NCI-H510A treated with DMSO at 0.1 percent for 48 hours (cell line): ENCODE measurements around the gene C4A.
"Not testable (repeated sequence)": the region's sequence is repeated elsewhere in the genome, so short reads cannot be mapped to it uniquely, and the experiment has no call there.

Experiments
- DNase-seq: peaks from one replicate; lab custom pipeline; 2025; lab: John Stamatoyannopoulos, UW

Gene C4A

DNA sequence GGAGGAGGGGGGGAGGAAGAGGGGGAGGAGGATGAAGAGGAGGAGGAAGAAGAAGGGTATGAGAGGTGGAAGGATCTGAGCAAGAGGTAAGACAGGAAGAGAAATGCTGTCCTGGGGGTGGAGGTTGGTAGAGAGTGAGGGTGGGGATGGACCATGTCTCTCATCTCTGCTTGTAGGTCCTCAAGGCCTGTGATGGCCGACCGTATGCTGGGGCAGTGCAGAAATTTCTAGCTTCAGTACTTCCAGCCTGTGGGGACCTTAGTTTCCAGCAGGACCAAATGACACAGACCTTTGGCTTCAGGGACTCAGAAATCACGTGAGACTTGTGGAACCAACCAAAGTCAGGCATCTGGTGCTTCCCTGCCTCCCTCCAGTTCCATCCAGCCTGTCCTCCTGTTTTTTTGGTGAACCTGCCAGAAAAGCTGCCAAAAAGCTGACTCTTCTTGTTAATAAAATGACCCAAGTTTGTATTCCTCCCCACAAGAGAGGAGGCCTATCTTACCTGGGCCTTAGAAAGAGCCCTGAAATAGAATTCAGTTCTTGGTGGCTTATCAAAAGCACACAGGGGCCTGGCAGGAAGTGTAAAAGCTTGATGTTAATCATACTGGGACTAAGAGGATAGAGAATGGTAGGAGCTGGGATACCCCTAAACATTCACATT, 2.5 kb upstream of the C4A start:
- DNase-seq = no peak

DNA sequence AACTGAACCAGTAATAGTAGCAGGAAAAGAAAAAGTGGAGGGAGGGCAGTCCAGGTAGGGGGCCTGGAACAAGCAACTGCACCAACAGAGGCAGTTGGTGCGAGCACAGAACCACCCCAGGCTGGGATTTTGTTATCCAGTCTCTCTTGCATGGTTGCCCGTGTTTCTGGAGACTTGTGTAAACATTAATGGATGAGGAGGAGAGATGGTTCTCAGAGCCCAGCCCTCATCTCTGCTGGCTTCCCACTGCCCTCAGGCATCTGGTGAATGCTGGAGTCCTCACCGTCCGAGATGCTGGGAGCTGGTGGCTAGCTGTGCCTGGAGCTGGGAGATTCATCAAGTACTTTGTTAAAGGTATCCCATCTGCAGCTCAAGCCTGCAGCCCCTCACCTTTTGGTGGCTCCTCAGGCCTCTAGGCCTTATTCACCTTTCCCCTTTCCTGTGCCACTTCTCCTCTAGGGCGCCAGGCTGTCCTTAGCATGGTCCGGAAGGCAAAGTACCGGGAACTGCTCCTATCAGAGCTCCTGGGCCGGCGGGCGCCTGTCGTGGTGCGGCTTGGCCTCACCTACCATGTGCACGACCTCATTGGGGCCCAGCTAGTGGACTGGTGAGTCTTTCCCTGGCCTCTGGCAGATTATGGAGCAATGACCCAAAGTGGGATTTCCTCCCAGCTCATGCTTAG, 1.5 kb upstream of the C4A start:
- DNase-seq = not testable (repeated sequence)

DNA sequence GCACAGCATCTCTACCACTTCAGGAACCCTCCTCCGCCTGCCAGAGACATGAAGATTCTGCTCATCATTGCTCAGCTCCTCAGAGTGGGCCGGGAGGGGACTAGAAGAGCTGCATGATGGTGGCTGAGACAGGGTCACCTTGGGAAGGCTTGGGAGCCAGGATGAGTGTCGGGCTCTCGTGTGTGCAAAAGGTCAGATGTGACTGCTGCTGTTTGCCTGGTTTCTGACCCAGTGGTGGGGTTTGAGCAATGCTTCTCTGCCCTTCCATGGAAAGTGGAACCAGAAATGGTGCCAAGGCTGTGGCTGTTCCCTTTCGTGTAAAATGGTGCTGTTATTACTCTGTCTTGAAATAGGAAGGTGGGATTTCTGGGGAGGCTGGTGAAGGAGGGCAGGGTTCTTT, 859 bp upstream of the C4A start:
- DNase-seq = not testable (repeated sequence)

DNA sequence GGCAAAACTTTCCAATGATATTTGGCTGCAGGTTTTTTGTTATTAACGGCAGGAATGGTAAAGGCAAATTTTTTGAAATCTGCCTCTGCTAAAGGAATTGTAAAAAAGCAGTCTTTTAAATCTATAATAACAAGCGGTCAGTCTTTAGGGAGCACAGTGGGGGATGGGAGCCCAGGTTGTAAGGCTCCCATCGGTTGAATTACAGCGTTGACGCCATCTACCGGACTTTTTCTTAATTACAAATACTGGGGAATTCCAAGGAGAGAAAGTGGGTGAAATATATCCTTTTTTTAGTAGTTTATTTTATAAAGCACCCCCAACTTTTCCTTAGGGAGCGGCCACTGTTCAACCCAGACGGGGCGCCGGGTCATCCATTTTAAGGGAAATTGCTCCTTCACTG, 7.5 kb downstream of the C4A start:
- not testable (repeated sequence) for DNase-seq

DNA sequence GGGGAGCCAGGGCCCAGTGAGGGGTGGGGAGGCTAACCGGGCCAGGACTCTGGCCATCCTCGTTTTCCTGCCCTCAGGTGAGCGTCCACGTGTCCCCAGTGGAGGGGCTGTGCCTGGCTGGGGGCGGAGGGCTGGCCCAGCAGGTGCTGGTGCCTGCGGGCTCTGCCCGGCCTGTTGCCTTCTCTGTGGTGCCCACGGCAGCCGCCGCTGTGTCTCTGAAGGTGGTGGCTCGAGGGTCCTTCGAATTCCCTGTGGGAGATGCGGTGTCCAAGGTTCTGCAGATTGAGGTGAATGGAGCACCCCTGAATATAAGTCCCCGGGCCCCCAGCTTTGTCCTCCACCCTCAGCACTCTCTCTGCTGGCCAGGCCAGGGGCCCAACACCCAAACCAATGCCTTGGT, 12.6 kb downstream of the C4A start:
- not testable (repeated sequence) for DNase-seq

DNA sequence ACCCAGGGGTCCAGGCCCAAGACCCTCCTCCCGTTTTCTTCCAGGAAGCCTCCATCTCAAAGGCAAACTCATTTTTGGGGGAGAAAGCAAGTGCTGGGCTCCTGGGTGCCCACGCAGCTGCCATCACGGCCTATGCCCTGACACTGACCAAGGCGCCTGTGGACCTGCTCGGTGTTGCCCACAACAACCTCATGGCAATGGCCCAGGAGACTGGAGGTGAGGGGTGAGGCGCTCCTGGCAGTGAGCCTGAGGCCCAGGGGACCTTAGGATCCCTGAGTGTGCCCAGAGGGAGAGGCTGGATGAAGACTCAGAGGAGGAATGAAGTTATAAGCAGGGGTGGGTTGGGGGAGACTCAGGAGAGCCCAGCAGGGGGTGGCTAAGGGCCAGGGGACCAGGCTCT, 14.5 kb downstream of the C4A start:
- DNase-seq = not testable (repeated sequence)

DNA sequence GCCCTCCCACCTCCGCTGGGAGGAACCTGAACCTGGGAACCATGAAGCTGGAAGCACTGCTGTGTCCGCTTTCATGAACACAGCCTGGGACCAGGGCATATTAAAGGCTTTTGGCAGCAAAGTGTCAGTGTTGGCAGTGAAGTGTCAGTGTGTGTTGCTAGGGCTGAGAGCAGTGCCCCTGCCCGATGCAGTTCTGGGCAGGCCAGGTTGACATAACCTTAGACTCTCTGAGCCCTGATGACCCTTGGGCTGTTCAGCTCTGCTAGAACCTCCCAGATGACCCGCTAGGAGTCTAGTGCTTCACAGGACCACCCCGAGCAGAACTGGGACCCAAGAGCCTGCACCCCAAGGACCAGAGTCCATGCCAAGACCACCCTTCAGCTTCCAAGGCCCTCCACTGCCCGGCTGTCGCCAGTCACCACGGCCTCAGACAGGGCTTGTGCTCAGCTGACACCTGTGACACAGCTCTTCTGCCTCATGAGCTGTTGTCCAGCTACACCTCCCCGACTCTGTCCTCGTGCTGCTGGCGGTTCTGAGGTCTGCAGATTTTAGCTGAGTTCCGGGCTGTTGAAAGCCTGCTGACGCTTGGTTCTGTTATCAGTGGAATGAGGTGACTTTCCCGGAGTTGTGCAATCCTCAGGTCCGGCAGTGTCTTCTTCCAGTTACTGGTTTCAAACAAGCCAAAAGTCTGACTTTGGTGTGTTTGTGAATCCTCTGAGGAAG, 20.9 kb downstream of the C4A start:
- DNase-seq = not testable (repeated sequence)

DNA sequence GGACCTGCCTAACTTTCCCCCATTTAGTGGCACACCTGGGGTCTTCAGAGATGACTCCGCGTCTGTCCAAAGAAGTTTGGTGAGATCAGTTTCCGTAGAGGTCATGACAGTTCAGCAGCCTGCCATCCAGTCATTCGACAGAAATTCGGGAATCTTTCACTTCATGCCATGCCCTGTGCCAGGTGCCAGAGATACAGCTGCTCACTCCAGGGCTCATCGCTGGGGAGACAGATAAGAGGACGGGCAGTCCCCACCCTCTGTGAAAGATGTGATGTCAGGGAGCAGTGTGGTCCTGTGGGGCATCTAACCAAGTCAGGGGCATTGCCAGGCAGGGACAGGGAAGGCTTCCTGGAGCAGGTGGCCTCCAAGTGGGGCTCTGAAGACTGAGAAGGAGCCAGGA, 21.4 kb downstream of the C4A start:
- not testable (repeated sequence) for DNase-seq

DNA sequence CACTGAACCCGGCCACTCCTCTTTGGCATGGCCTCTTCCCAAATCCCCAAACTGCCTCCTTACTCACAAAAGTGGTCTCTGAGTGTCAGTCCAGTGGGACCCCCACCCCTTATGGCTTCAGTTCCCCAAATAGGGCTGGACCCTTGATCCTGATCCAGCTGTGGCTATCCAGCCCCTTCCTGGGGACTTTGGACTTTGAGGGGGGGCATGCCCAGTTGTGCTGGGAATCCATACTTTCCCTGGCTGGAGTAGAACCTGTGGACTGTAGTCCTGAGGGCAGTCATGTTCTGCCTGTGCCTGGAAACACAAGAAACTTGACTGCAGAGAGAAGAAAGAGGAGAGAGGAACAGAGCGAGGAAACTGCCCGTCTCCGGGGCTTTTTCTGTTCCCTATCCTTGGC, 22.5 kb downstream of the C4A start:
- DNase-seq = not testable (repeated sequence)

DNA sequence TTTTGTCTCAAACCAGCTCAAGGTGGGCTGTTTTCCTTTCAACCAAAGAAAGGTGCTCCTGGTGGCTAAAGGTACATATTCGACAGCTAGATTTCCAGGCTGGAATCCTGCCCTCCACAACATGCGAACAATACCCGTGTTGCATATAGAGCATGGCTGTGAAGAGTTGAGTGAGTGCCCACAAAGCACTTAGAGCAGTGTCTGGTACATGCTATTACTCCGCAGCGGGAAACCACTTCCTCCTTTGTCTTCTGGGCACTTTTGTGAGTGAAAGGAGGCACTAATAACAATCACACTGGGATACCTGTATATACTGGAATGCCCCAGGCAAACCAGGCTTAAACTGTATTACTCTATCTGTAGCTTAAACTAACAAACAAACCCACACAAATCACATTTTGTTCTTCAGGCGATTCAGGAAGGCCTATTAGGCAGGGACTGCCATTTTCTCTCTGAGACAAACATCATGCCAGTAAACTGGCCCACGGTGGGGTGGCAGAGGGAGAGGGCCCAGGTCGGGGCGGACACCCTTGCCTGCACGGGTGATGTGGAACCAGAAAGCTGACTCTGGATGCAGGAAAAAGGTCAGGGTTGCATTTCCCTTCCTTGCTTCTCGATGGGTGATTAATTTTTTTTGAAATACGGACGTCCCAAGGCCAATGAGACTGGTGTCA, 23.1 kb downstream of the C4A start:
- not testable (repeated sequence) for DNase-seq

DNA sequence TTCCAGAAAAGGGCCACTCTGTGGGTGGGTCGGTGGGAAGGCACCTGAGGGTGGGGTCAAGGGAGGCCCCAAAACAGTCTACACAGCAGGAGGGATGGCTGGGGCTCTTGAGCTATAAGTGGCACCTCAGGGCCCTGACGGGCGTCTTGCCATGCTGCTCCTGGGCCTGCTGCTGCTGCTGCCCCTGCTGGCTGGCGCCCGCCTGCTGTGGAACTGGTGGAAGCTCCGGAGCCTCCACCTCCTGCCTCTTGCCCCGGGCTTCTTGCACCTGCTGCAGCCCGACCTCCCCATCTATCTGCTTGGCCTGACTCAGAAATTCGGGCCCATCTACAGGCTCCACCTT, 23.7 kb downstream of the C4A start:
- not testable (repeated sequence) for DNase-seq

DNA sequence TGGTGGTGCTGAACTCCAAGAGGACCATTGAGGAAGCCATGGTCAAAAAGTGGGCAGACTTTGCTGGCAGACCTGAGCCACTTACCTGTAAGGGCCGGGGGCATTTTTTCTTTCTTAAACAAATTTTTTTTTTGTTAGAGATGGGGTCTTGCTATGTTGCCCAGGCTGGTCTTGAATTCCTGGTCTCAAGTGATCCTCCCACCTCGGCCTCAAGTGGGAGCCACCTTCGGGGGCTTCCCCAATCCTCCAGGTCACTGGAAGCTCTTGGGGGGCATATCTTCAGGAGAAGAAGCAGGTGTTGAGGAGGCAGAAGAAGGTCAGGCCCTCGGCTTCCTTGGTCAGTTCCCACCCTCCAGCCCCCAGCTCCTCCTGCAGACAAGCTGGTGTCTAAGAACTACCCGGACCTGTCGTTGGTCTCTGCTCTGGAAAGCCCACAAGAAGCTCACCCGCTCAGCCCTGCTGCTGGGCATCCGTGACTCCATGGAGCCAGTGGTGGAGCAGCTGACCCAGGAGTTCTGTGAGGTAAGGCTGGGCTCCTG, 24.2 kb downstream of the C4A start:
- DNase-seq = not testable (repeated sequence)

DNA sequence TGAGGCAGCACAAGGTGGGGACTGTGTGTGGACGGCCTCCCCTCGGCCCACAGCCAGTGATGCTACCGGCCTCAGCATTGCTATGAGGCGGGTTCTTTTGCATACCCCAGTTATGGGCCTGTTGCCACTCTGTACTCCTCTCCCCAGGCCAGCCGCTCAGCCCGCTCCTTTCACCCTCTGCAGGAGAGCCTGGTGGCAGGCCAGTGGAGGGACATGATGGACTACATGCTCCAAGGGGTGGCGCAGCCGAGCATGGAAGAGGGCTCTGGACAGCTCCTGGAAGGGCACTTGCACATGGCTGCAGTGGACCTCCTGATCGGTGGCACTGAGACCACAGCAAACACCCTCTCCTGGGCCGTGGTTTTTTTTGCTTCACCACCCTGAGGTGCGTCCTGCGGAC, 25.2 kb downstream of the C4A start:
- DNase-seq = not testable (repeated sequence)

DNA sequence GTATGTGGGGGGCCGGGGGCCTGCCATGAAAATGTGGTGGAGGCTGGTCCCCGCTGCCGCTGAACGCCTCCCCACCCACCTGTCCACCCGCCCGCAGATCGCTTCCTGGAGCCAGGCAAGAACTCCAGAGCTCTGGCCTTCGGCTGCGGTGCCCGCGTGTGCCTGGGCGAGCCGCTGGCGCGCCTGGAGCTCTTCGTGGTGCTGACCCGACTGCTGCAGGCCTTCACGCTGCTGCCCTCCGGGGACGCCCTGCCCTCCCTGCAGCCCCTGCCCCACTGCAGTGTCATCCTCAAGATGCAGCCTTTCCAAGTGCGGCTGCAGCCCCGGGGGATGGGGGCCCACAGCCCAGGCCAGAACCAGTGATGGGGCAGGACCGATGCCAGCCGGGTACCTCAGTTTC, 26.2 kb downstream of the C4A start:
- not testable (repeated sequence) for DNase-seq

DNA sequence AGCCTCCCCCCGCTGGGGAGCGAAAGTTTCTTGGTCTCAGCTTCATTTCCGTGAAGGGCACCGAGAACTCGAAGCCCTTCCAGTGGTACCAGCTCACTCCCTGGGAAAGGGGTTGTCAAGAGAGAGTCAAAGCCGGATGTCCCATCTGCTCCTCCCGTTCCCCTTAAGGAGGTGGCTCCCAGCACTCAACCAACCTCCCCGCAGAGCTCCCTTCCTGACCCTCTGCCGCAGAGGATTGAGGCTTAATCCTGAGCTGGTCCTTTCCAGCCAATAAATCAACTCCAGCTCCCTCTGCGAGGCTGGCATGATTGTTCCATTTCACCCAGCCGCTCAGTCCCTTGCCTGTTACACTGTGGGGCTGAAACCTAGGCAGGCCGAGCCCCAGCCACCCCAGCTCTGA, 26.8 kb downstream of the C4A start:
- DNase-seq = not testable (repeated sequence)

DNA sequence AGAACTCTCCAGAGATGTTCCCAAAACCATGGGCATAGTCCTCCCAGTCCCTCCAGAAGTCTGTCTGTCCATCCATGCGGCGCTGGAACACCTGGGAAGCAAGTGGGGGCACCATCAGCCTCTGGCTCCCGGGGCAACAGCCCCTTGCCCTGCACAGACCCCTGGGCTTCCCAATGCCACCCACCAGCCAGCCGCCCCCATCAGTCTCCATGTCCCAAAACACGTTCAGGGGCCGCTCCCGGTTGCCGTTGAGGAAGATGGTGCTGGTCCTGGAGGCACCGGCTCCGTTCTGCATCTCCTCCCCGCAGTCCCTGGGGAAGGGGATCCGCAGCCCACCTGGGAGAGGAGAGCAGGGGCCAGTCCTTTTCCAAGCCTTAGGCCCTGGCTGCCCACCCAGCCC, 27.7 kb downstream of the C4A start:
- DNase-seq = not testable (repeated sequence)

DNA sequence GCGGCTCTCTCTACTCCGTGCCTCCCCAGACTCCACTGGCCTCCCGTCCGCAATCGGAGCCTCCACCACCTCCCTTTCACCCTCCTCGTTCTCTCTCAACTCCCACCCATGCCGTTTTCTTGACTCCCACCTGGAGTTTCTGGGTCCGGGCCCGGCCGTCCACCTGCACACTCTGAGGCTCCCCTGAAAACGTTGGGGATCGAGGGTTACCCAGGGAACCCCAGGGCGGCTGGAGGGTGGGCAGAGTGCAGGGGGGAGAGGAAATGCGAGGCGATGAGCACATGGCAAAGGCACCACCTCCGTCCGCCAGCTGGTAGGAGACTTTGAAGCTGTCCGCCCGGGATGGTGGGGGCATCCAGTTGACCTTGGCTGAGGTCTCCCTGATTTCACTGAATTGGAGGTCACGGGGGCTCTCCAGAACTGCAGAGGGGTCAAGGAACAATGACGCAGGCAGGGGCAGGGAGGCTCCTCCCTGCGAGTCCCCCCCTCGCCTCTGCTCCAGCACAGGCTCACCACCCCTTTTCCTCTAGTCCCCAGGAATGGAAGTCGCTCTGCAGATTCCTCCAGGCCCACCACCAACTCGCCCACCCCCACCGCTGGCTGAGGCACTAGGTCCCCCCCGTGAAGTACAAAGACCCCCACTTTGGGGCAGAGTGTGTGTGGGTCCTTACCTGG, 29.1 kb downstream of the C4A start:
- not testable (repeated sequence) for DNase-seq

DNA sequence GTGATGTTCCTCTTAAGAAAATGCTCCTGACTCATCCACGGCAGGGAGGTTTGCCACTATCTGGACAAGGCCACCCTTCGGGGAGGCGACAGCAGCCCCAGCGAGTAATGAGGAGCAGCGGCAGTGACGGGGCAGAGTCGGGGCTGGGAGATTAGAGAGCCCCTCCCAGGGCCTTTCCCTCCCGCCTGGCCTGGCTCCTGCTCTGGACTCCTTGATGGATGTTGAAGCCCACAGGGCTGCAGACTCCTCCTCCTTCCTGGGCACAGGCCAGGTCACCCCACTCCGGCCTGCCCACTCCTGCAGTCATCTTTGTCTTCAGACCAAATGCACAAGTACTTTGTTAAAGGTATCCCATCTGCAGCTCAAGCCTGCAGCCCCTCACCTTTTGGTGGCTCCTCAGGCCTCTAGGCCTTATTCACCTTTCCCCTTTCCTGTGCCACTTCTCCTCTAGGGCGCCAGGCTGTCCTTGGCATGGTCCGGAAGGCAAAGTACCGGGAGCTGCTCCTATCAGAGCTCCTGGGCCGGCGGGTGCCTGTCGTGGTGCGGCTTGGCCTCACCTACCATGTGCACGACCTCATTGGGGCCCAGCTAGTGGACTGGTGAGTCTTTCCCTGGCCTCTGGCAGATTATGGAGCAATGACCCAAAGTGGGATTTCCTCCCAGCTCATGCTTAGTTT, 31.2 kb downstream of the C4A start:
- DNase-seq = not testable (repeated sequence)

DNA sequence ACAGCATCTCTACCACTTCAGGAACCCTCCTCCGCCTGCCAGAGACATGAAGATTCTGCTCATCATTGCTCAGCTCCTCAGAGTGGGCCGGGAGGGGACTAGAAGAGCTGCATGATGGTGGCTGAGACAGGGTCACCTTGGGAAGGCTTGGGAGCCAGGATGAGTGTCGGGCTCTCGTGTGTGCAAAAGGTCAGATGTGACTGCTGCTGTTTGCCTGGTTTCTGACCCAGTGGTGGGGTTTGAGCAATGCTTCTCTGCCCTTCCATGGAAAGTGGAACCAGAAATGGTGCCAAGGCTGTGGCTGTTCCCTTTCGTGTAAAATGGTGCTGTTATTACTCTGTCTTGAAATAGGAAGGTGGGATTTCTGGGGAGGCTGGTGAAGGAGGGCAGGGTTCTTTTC, 31.9 kb downstream of the C4A start:
- DNase-seq = not testable (repeated sequence)

DNA sequence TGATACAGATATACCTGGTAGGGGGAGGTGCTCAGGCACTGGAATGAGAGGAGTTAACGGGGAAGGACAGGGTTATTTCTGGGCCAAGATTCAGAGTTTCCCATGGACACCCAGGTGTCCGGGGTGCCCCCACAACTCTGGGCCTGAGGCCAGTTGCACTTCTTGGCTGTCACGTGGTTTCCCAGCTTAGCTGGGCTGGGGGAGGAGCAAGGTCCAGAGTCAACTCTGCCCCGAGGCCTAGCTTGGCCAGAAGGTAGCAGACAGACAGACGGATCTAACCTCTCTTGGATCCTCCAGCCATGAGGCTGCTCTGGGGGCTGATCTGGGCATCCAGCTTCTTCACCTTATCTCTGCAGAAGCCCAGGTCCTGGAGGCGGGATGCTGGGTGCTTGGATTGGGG, 32.7 kb downstream of the C4A start, which contains the start of gene C4B:
C4B (plus strand) TSS at position 249 of the 400 bp plus-strand sequence; CDS start at position 300, 51 bp downstream.
- not testable (repeated sequence) for DNase-seq

DNA sequence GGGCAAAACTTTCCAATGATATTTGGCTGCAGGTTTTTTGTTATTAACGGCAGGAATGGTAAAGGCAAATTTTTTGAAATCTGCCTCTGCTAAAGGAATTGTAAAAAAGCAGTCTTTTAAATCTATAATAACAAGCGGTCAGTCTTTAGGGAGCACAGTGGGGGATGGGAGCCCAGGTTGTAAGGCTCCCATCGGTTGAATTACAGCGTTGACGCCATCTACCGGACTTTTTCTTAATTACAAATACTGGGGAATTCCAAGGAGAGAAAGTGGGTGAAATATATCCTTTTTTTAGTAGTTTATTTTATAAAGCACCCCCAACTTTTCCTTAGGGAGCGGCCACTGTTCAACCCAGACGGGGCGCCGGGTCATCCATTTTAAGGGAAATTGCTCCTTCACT, 40.2 kb downstream of the C4A start:
- not testable (repeated sequence) for DNase-seq
